HEK293T (cell line): ENCODE measurements around the gene CCDC171.

Source experiments
- ARNT ChIP-seq: fragments of 450-650 bp; IDR thresholded peaks from 2 replicates; pipeline ENCODE4 v1.6.1; 2017; ENCODE audit warnings: mild to moderate bottlenecking
- BHLHE40 ChIP-seq: fragments of 450-650 bp; IDR thresholded peaks from 2 replicates; pipeline ENCODE4 v1.6.1; 2016; ENCODE audit warnings: mild to moderate bottlenecking, moderate library complexity, borderline replicate concordance
- CTBP1 ChIP-seq: fragments of 450-650 bp; IDR thresholded peaks from 2 replicates; pipeline ENCODE4 v1.6.1; 2016; ENCODE audit warnings: borderline replicate concordance
- ELF4 ChIP-seq: fragments of 450-650 bp; IDR thresholded peaks from 2 replicates; pipeline ENCODE4 v1.6.1; 2017; ENCODE audit warnings: antibody characterized with exemption
- FOXA1 ChIP-seq: fragments of 450-650 bp; IDR thresholded peaks from 2 replicates; pipeline ENCODE4 v1.6.1; 2016; ENCODE audit warnings: mild to moderate bottlenecking
- FOXK2 ChIP-seq: fragments of 450-650 bp; IDR thresholded peaks from 2 replicates; pipeline ENCODE4 v1.6.1; 2016; ENCODE audit warnings: mild to moderate bottlenecking
- FOXM1 ChIP-seq: fragments of 450-650 bp; IDR thresholded peaks from 2 replicates; pipeline ENCODE4 v1.6.1; 2017; ENCODE audit warnings: mild to moderate bottlenecking, borderline replicate concordance
- HDGF ChIP-seq: fragments of 450-650 bp; IDR thresholded peaks from 2 replicates; pipeline ENCODE4 v1.6.1; 2017; ENCODE audit warnings: antibody characterized with exemption, borderline replicate concordance
- SP1 ChIP-seq: fragments of 450-650 bp; IDR thresholded peaks from 2 replicates; pipeline ENCODE4 v1.6.1; 2017
- SUZ12 ChIP-seq: fragments of 450-650 bp; IDR thresholded peaks from 2 replicates; pipeline ENCODE4 v1.6.1; 2016; ENCODE audit warnings: mild to moderate bottlenecking
- TARDBP ChIP-seq: fragments of 450-650 bp; IDR thresholded peaks from 2 replicates; pipeline ENCODE4 v1.6.1; 2016
- ZNF384 ChIP-seq: fragments of 450-650 bp; IDR thresholded peaks from 2 replicates; pipeline ENCODE4 v1.6.1; 2016
- TF ChIP-seq, protein P1 (sequence below): fragments of 450-650 bp; IDR thresholded peaks from 2 replicates; pipeline ENCODE4 v1.6.1; 2016

DNA sequence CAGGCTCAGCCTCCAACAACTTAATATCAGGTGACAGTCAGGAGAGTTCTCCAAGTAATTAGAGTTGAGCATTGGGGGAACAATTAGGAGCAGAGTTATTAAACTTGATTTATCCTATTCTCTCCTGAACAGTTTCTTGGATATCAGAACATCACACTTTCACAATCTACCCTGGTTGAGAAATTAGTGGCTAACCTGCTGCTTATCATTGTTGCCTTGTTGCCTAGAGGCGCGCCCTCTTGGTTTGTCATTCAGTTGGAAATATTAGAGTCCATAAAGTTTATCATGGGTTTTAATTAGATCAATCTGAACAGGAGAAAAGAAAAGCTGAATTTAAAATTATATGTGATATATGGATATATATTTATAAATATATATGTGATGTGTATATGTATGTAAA lies 291.1 kb downstream of the CCDC171 start:
- TF ChIP-seq CTBP1: no peak
- no peak for TF ChIP-seq TARDBP
- TF ChIP-seq BHLHE40: no peak
- no peak for TF ChIP-seq ELF4
- TF ChIP-seq ARNT: no peak
- TF ChIP-seq, protein P1, sequence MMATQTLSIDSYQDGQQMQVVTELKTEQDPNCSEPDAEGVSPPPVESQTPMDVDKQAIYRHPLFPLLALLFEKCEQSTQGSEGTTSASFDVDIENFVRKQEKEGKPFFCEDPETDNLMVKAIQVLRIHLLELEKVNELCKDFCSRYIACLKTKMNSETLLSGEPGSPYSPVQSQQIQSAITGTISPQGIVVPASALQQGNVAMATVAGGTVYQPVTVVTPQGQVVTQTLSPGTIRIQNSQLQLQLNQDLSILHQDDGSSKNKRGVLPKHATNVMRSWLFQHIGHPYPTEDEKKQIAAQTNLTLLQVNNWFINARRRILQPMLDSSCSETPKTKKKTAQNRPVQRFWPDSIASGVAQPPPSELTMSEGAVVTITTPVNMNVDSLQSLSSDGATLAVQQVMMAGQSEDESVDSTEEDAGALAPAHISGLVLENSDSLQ: no peak
- TF ChIP-seq FOXM1: no peak
- TF ChIP-seq HDGF: no peak
- TF ChIP-seq FOXK2: no peak
- no peak for TF ChIP-seq ZNF384
- no peak for TF ChIP-seq SP1
- no peak for TF ChIP-seq FOXA1
- TF ChIP-seq SUZ12: no peak
